ENCODE data around the gene C1QTNF8. TPM values are rescaled to one million over a fixed set of nuclear protein-coding genes. Genes with fewer than 3 reads are reported as not detected.

C1QTNF8 gene
- total and polyA plus RNA-seq, 4 experiments from 2014 or later: not detected

- no peaks in the 10 kb centered on the region for H3K27me3 ChIP-seq (ENCODE audit: insufficient read depth, low read length)
- no peak for DNase-seq
- H3K27ac Mint-ChIP-seq: no peak overlapping the region
- H3K9me3 ChIP-seq (ENCODE audit: control insufficient read depth in 1 of 2, low read length in 2 of 2): no peaks in the 10 kb centered on the region
- H3K4me1 Mint-ChIP-seq: no peaks in the 10 kb centered on the region
- H3K27me3 Mint-ChIP-seq: peaks cover 2% of the 10 kb centered on the region in 2 donors
- intact Hi-C loops (cut with micrococcal nuclease): no loop called here
- H3K4me3 Mint-ChIP-seq: no peak overlapping the region
- POLR2A ChIA-PET (ENCODE audit: partially characterized antibody): no interaction called here
- CTCF ChIA-PET (ENCODE audit: partially characterized antibody): no interaction called here
- H3K27ac ChIP-seq (ENCODE audit: low read depth, low read length): no peak overlapping the region
- no peaks in the 10 kb centered on the region for H3K36me3 Mint-ChIP-seq
- H3K4me3 ChIP-seq (ENCODE audit: low read length in 2 of 2): no peak overlapping the region
- peaks cover 4% of the 10 kb centered on the region for H3K4me1 ChIP-seq (ENCODE audit: insufficient read depth, low read length)
- H3K9me3 Mint-ChIP-seq: no peaks in the 10 kb centered on the region
- no peaks in the 10 kb centered on the region for H3K36me3 ChIP-seq (ENCODE audit: insufficient read depth, low read length)
Measured at GRCh38 chr16:1100084-1100800, 4.2 kb upstream of the C1QTNF8 start.

- H3K36me3 Mint-ChIP-seq: no peaks in the 10 kb centered on the region
- intact Hi-C loops (cut with micrococcal nuclease): no loop called here
- Histone ChIP-seq H3K9me3 (ENCODE audit: control insufficient read depth in 1 of 2, low read length in 2 of 2) (no peaks in the 10 kb centered on the region), H3K36me3 (ENCODE audit: insufficient read depth, low read length) (no peaks in the 10 kb centered on the region), H3K4me3 (ENCODE audit: low read length in 2 of 2) (no peak overlapping the region), H3K27me3 (ENCODE audit: insufficient read depth, low read length) (no peaks in the 10 kb centered on the region), H3K4me1 (ENCODE audit: insufficient read depth, low read length) (peaks cover 4% of the 10 kb centered on the region), H3K27ac (ENCODE audit: low read depth, low read length) (no peak overlapping the region)
- POLR2A ChIA-PET (ENCODE audit: partially characterized antibody): no interaction called here
- no peak for DNase-seq
- no peak overlapping the region for H3K27ac Mint-ChIP-seq
- H3K4me1 Mint-ChIP-seq: no peaks in the 10 kb centered on the region
- H3K9me3 Mint-ChIP-seq: no peaks in the 10 kb centered on the region
- H3K4me3 Mint-ChIP-seq: no peak overlapping the region
- CTCF ChIA-PET (ENCODE audit: partially characterized antibody): no interaction called here
- H3K27me3 Mint-ChIP-seq: peaks cover 2% of the 10 kb centered on the region in 2 donors
Measured at GRCh38 chr16:1099189-1100083, 3.4 kb upstream of the C1QTNF8 start.

GRCh38 chr16:1098266-1098991 lies 2.4 kb upstream of the C1QTNF8 start:
- no peak overlapping the region for H3K27ac Mint-ChIP-seq
- POLR2A ChIA-PET (ENCODE audit: partially characterized antibody): no interaction called here

GRCh38 chr16:1097800-1098199 lies 1.8 kb upstream of the C1QTNF8 start:
- DNase-seq: no peak
- Mint-ChIP-seq H3K36me3 (no peaks in the 10 kb centered on the region), H3K4me1 (peaks cover 0 to 2% (median 0%) of the 10 kb centered on the region in 4 donors), H3K27ac (no peak overlapping the region), H3K27me3 (peaks cover 2 to 3% of the 10 kb centered on the region in 2 donors), H3K9me3 (no peaks in the 10 kb centered on the region), H3K4me3 (no peak overlapping the region)
- POLR2A ChIA-PET (ENCODE audit: partially characterized antibody): no interaction called here
- no peak overlapping the region for H3K4me3 ChIP-seq (ENCODE audit: low read length in 2 of 2)
- no peak overlapping the region for H3K27ac ChIP-seq (ENCODE audit: low read depth, low read length)
- H3K36me3 ChIP-seq (ENCODE audit: insufficient read depth, low read length): no peaks in the 10 kb centered on the region
- H3K9me3 ChIP-seq (ENCODE audit: control insufficient read depth in 1 of 2, low read length in 2 of 2): no peaks in the 10 kb centered on the region
- CTCF ChIA-PET (ENCODE audit: partially characterized antibody): no interaction called here
- H3K4me1 ChIP-seq (ENCODE audit: insufficient read depth, low read length): no peaks in the 10 kb centered on the region
- intact Hi-C loops (cut with micrococcal nuclease): no loop called here
- no peaks in the 10 kb centered on the region for H3K27me3 ChIP-seq (ENCODE audit: insufficient read depth, low read length)

More at GRCh38 chr16:1098266-1098991, 2.4 kb upstream of the C1QTNF8 start:
- peaks cover 2 to 3% of the 10 kb centered on the region in 2 donors for H3K27me3 Mint-ChIP-seq
- H3K36me3 Mint-ChIP-seq: no peaks in the 10 kb centered on the region
- peaks cover 0 to under 1% (median 0%) of the 10 kb centered on the region in 4 donors for H3K4me1 Mint-ChIP-seq
- CTCF ChIA-PET (ENCODE audit: partially characterized antibody): no interaction called here
- intact Hi-C loops (cut with micrococcal nuclease): no loop called here
- H3K9me3 Mint-ChIP-seq: no peaks in the 10 kb centered on the region
- Histone ChIP-seq H3K36me3 (ENCODE audit: insufficient read depth, low read length) (no peaks in the 10 kb centered on the region), H3K4me1 (ENCODE audit: insufficient read depth, low read length) (peaks cover 4% of the 10 kb centered on the region), H3K9me3 (ENCODE audit: control insufficient read depth in 1 of 2, low read length in 2 of 2) (no peaks in the 10 kb centered on the region), H3K27me3 (ENCODE audit: insufficient read depth, low read length) (no peaks in the 10 kb centered on the region), H3K4me3 (ENCODE audit: low read length in 2 of 2) (no peak overlapping the region), H3K27ac (ENCODE audit: low read depth, low read length) (no peak overlapping the region)
- no peak for DNase-seq
- H3K4me3 Mint-ChIP-seq: no peak overlapping the region

GRCh38 chr16:1097156-1097555 lies 1.1 kb upstream of the C1QTNF8 start:
- no peak overlapping the region for H3K27ac Mint-ChIP-seq
- no peaks in the 10 kb centered on the region for H3K36me3 Mint-ChIP-seq
- H3K9me3 Mint-ChIP-seq: peaks cover 0 to under 1% (median 0%) of the 10 kb centered on the region in 8 donors
- Histone ChIP-seq H3K4me3 (ENCODE audit: low read length in 2 of 2) (no peak overlapping the region), H3K27me3 (ENCODE audit: insufficient read depth, low read length) (no peaks in the 10 kb centered on the region), H3K27ac (ENCODE audit: low read depth, low read length) (no peak overlapping the region), H3K4me1 (ENCODE audit: insufficient read depth, low read length) (no peaks in the 10 kb centered on the region), H3K9me3 (ENCODE audit: control insufficient read depth in 1 of 2, low read length in 2 of 2) (no peaks in the 10 kb centered on the region), H3K36me3 (ENCODE audit: insufficient read depth, low read length) (no peaks in the 10 kb centered on the region)
- H3K27me3 Mint-ChIP-seq: peaks cover 2 to 3% of the 10 kb centered on the region in 2 donors
- H3K4me3 Mint-ChIP-seq: no peak overlapping the region
- CTCF ChIA-PET (ENCODE audit: partially characterized antibody): no interaction called here
- POLR2A ChIA-PET (ENCODE audit: partially characterized antibody): no interaction called here
- intact Hi-C loops (cut with micrococcal nuclease): no loop called here
- H3K4me1 Mint-ChIP-seq: peaks cover 0 to 2% (median 0%) of the 10 kb centered on the region in 4 donors
- no peak for DNase-seq

- Mint-ChIP-seq H3K4me1 (peaks cover 0 to 2% (median 0%) of the 10 kb centered on the region in 4 donors), H3K27me3 (peaks cover 2 to 3% of the 10 kb centered on the region in 2 donors), H3K9me3 (peaks cover 0 to 3% (median 0%) of the 10 kb centered on the region in 8 donors), H3K27ac (no peak overlapping the region), H3K36me3 (no peaks in the 10 kb centered on the region), H3K4me3 (no peak overlapping the region)
- Histone ChIP-seq H3K4me1 (ENCODE audit: insufficient read depth, low read length) (no peaks in the 10 kb centered on the region), H3K9me3 (ENCODE audit: control insufficient read depth in 1 of 2, low read length in 2 of 2) (no peaks in the 10 kb centered on the region), H3K27ac (ENCODE audit: low read depth, low read length) (no peak overlapping the region), H3K27me3 (ENCODE audit: insufficient read depth, low read length) (no peaks in the 10 kb centered on the region), H3K36me3 (ENCODE audit: insufficient read depth, low read length) (no peaks in the 10 kb centered on the region), H3K4me3 (ENCODE audit: low read length in 2 of 2) (no peak overlapping the region)
- no peak for DNase-seq
- ChIA-PET CTCF (ENCODE audit: partially characterized antibody) (no interaction called here), POLR2A (ENCODE audit: partially characterized antibody) (no interaction called here)
- intact Hi-C loops (cut with micrococcal nuclease): no loop called here
Measured at GRCh38 chr16:1095450-1096168, 435 bp downstream of the C1QTNF8 start.
